Measurements from ENCODE around the gene JAGN1. TPM values are rescaled to one million over a fixed set of nuclear protein-coding genes. Genes with fewer than 3 reads are reported as not detected.

Gene JAGN1
- total and polyA plus RNA-seq, 9 of the 15 experiments (the other 6 are each of a cell fraction or from before 2014, with no cell fraction given), result 31.6 to 77.8 (median 40.3) TPM

DNA sequence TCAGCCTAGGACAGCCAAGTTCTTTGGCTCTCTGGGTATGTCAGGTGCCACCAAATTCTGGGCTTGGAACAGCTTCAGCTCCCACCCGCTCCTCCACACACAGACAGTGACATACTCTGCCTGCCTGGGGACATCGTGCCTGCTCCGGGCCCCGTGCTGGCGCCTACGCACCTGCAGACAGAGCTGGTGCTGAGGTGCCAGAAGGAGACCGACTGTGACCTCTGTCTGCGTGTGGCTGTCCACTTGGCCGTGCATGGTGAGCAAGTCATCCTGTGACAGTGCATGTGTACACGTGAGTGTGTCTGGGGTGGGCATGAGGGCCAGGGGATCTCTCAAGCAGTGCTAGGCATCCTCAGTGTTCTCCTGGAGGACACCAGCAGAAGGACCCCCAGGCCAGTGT lies 27.4 kb downstream of the JAGN1 start (continued):
- TF ChIP-seq PBX2 (CRISPR knock-in tag; IDR thresholded peaks at IDR 0.05; ENCODE audit: low read depth) (no peak), PBX2 (tag; conservative IDR thresholded peaks at IDR 0.05; ENCODE audit: low read depth) (no peak)

DNA sequence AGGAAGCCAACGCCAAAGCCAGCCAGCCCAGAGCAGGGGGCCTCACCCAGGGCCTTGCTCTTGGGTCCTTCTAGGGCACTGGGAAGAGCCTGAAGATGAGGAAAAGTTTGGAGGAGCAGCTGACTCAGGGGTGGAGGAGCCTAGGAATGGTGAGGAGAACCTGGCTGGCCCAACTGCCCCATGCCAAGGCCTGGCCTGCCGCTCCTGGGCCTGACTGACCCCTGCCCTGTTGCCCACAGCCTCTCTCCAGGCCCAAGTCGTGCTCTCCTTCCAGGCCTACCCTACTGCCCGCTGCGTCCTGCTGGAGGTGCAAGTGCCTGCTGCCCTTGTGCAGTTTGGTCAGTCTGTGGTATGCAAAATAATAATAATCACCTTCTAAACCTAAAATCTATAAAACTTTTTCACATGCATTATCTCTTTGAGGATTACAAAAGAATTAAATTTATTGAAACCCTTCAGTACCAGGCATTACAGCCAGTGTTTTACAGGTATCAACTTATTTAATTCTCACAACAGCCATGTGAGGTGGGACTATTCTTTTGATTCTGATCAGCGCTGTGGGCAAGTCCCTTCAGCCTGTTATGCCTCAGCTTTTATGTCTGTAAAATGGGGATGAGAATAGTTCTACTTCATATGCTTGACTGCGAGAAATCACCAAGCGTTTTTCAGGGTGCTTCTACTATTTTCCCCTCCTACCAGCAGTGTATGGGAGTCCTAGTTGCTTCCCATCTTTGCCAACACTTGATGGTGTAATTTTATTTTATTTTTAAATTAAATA lies 28.0 kb downstream of the JAGN1 start:
- POLR2A ChIA-PET, result interaction anchor here (0.9 to 1.4 kb wide), 3 partner anchors 12 to 25 kb away, joined by 3 to 5 read pairs (median 4); no protein-coding TSS in a partner anchor
- in situ Hi-C loops (cut with MboI) (no loop called here), intact Hi-C loops (cut with micrococcal nuclease) (loop anchor here (5.0 kb wide), 1 partner anchor 56 kb away; no protein-coding TSS in a partner anchor)
- TF ChIP-seq RBM25 (IDR thresholded peaks at IDR 0.05; ENCODE audit: low read depth, low read length, severe bottlenecking), result peak; percentile 96
- peak; percentile 47; the same call in 1 of the 2 replicates for TF ChIP-seq BCOR (IDR thresholded peaks at IDR 0.05)
- TF ChIP-seq TFAM (CRISPR knock-in tag; conservative IDR thresholded peaks at IDR 0.05), result no peak
- peak in 1 of 2 experiments; percentile 38; a peak in 1 of 4 replicates for TF ChIP-seq KDM1A (IDR thresholded peaks at IDR 0.05)
- no peak for TF ChIP-seq RBBP5 (IDR thresholded peaks at IDR 0.05; ENCODE audit: borderline replicate concordance, insufficient read depth, low read length, poor library complexity, severe bottlenecking)
- peaks cover 3% of the 10 kb centered on the region for H3K9me1 ChIP-seq (ENCODE audit: control insufficient read depth, insufficient read depth, low read length)
- H3K27me3 ChIP-seq (ENCODE audit: control insufficient read depth in 2 of 2, insufficient read depth in 2 of 2, low read length in 2 of 2), result no peaks in the 10 kb centered on the region
- no peak overlapping the region for H3K4me3 ChIP-seq
- H3K9ac ChIP-seq (ENCODE audit: insufficient read depth in 1 of 2, low read depth in 2 of 2, low read length in 2 of 2), result peak overlapping the region in 1 of 2 experiments; percentile 91; a peak in 2 of 4 replicates
- no peak overlapping the region for H2AFZ ChIP-seq (ENCODE audit: low read depth, low read length)
- CTCF ChIA-PET (ENCODE audit: low intra/inter-chr PET ratio), result no interaction called here
- no peaks in the 10 kb centered on the region for H4K20me1 ChIP-seq (replicated peaks; ENCODE audit: control insufficient read depth, insufficient read depth, low read length)
- H3K36me3 ChIP-seq (ENCODE audit: control insufficient read depth, insufficient read depth, low read length), result no peaks in the 10 kb centered on the region
- no peaks in the 10 kb centered on the region for H3K79me2 ChIP-seq (ENCODE audit: control insufficient read depth, insufficient read depth, low read length)
- WGBS (ENCODE audit: insufficient coverage, low coverage, missing lambda C conversion rate), result 72% methylated on average over 8 of the region's 8 CpGs
- no peak for DNase-seq (ENCODE audit: extremely low read depth in 1 of 4, low spot score in 3 of 4)
- peaks cover 13 to 34% of the 10 kb centered on the region in 2 experiments for H3K4me1 ChIP-seq (replicated peaks in 1 of 2; ENCODE audit: control insufficient read depth in 2 of 2, insufficient read depth in 2 of 2, low read length in 2 of 2)
- no TSS peak for BruUV-seq (replicated peaks)
- H3K9me3 ChIP-seq (replicated peaks; ENCODE audit: control insufficient read depth, insufficient read depth, low read depth, low read length), result no peaks in the 10 kb centered on the region
- ATAC-seq, result no peak
- no peak overlapping the region for H3K4me2 ChIP-seq (ENCODE audit: insufficient read depth, low read length)
- no peak overlapping the region for H3K27ac ChIP-seq (ENCODE audit: extremely low read depth, low read depth, low read length)
- FAIRE-seq, result no peak

Data from K562 (cell line).